Measurements from ENCODE around the gene ADGRG1.

The ADGRG1 gene

GRCh38 chr16:57628008-57628781 lies at the start of gene ADGRG1:
TSS of gene ADGRG1 (plus strand) at chr16:57628630. CDS start at chr16:57650288, 21,658 bp downstream.
- H3K36me3 Mint-ChIP-seq (ENCODE audit: insufficient read depth) = peaks cover 1% of the 10 kb centered on the region
- H3K27me3 Mint-ChIP-seq = no peaks in the 10 kb centered on the region
- H3K9me3 Mint-ChIP-seq = no peaks in the 10 kb centered on the region
- H3K27ac Mint-ChIP-seq (ENCODE audit: low read depth) = peak within 1 kb of the TSS; percentile 88
- peak within 1 kb of the TSS; percentile 64 for H3K4me3 Mint-ChIP-seq
- DNase-seq (ENCODE audit: low spot score in 2 of 2) (no peak), ATAC-seq (replicated peaks; ENCODE audit: extremely low read depth, poor library complexity, severe bottlenecking) (peak; percentile 55)
- peaks cover 49% of the 10 kb centered on the region for H3K4me1 Mint-ChIP-seq

GRCh38 chr16:57579361-57579665 lies 49.1 kb upstream of the ADGRG1 start:
- ATAC-seq (replicated peaks; ENCODE audit: extremely low read depth, poor library complexity, severe bottlenecking) (no peak), DNase-seq (ENCODE audit: low spot score in 2 of 2) (no peak)
- H3K4me1 Mint-ChIP-seq = peaks cover 73% of the 10 kb centered on the region
- no peaks in the 10 kb centered on the region for H3K9me3 Mint-ChIP-seq
- H3K4me3 Mint-ChIP-seq = peak overlapping the region; percentile 61
- peak overlapping the region; percentile 93 for H3K27ac Mint-ChIP-seq (ENCODE audit: low read depth)
- peaks cover 12% of the 10 kb centered on the region for H3K36me3 Mint-ChIP-seq (ENCODE audit: insufficient read depth)
- no peaks in the 10 kb centered on the region for H3K27me3 Mint-ChIP-seq

GRCh38 chr16:57585051-57585687 lies 43.3 kb upstream of the ADGRG1 start:
- no peaks in the 10 kb centered on the region for H3K27me3 Mint-ChIP-seq
- no peak overlapping the region for H3K4me3 Mint-ChIP-seq
- DNase-seq (ENCODE audit: low spot score in 2 of 2) (no peak), ATAC-seq (replicated peaks; ENCODE audit: extremely low read depth, poor library complexity, severe bottlenecking) (no peak)
- H3K27ac Mint-ChIP-seq (ENCODE audit: low read depth) = peak overlapping the region; percentile 60
- H3K9me3 Mint-ChIP-seq = no peaks in the 10 kb centered on the region
- peaks cover 7% of the 10 kb centered on the region for H3K36me3 Mint-ChIP-seq (ENCODE audit: insufficient read depth)
- H3K4me1 Mint-ChIP-seq = peaks cover 59% of the 10 kb centered on the region

- Mint-ChIP-seq H3K27ac (ENCODE audit: low read depth) (peak overlapping the region; percentile 79), H3K4me3 (peak overlapping the region; percentile 38), H3K9me3 (no peaks in the 10 kb centered on the region), H3K36me3 (ENCODE audit: insufficient read depth) (peaks cover 12% of the 10 kb centered on the region), H3K4me1 (peaks cover 63% of the 10 kb centered on the region), H3K27me3 (no peaks in the 10 kb centered on the region)
- ATAC-seq (replicated peaks; ENCODE audit: extremely low read depth, poor library complexity, severe bottlenecking) (no peak), DNase-seq (ENCODE audit: low spot score in 2 of 2) (no peak)
Measured at GRCh38 chr16:57588831-57589230, 39.6 kb upstream of the ADGRG1 start.

- H3K4me1 Mint-ChIP-seq = peaks cover 68% of the 10 kb centered on the region
- peak overlapping the region; percentile 79 for H3K27ac Mint-ChIP-seq (ENCODE audit: low read depth)
- ATAC-seq (replicated peaks; ENCODE audit: extremely low read depth, poor library complexity, severe bottlenecking) (no peak), DNase-seq (ENCODE audit: low spot score in 2 of 2) (no peak)
- H3K4me3 Mint-ChIP-seq = peak overlapping the region; percentile 38
- no peaks in the 10 kb centered on the region for H3K9me3 Mint-ChIP-seq
- peaks cover 10% of the 10 kb centered on the region for H3K36me3 Mint-ChIP-seq (ENCODE audit: insufficient read depth)
- no peaks in the 10 kb centered on the region for H3K27me3 Mint-ChIP-seq
Measured at GRCh38 chr16:57589374-57589773, 39.1 kb upstream of the ADGRG1 start.

- peak in 1 of 2 donors; percentile 11 for DNase-seq (ENCODE audit: low spot score in 2 of 2)
- no peak for ATAC-seq (replicated peaks; ENCODE audit: extremely low read depth, poor library complexity, severe bottlenecking)
- Mint-ChIP-seq H3K9me3 (peaks cover 3% of the 10 kb centered on the region), H3K36me3 (ENCODE audit: insufficient read depth) (peaks cover 10% of the 10 kb centered on the region), H3K27ac (ENCODE audit: low read depth) (peak overlapping the region; percentile 80), H3K27me3 (no peaks in the 10 kb centered on the region), H3K4me3 (peak overlapping the region; percentile 65), H3K4me1 (peaks cover 69% of the 10 kb centered on the region)
Measured at GRCh38 chr16:57590654-57591085, 37.8 kb upstream of the ADGRG1 start.

DNA sequence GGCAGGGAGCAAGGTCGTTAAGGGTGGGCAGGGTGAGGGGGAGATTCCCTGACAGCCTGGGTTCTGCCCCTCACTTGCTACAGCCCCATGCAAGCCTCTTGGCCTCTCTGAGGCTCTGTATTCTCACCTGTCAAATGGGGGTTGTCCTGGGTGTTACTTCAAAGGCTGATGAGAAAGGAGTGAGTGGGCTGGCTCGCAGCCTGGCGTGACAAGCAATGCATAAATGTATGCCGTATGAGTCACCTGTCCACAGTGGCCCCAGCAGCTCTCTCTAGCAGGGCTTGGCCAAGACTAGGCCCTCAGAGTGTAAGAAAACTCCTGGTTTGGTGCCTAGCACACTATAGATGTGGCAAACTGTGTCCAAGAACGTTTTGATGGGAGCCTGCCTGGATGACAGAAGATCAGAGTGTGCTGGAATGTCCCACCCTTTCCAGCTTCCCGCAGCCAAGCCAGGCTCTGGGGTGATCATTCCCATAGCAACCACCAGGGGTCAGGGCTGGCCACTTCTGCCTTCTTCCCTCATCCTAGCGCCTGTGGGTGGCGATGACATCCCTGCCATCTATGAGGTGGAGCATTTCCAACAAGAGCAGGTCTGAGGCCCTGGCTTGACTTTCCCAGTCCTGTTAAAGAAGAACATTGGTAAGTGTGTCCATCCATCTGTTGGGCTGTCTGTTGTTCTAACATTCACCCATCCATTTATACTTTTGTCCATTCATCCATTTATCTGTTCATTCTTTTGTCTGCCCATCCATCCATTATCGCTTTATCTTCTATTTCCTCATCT lies 37.2 kb upstream of the ADGRG1 start:
- Mint-ChIP-seq H3K27me3 (no peaks in the 10 kb centered on the region), H3K4me1 (peaks cover 71% of the 10 kb centered on the region), H3K4me3 (peak overlapping the region; percentile 65), H3K9me3 (peaks cover 5% of the 10 kb centered on the region), H3K27ac (ENCODE audit: low read depth) (peak overlapping the region; percentile 80), H3K36me3 (ENCODE audit: insufficient read depth) (peaks cover 10% of the 10 kb centered on the region)
- ATAC-seq (replicated peaks; ENCODE audit: extremely low read depth, poor library complexity, severe bottlenecking) (no peak), DNase-seq (ENCODE audit: low spot score in 2 of 2) (peak; percentile 34 to 50)

DNA sequence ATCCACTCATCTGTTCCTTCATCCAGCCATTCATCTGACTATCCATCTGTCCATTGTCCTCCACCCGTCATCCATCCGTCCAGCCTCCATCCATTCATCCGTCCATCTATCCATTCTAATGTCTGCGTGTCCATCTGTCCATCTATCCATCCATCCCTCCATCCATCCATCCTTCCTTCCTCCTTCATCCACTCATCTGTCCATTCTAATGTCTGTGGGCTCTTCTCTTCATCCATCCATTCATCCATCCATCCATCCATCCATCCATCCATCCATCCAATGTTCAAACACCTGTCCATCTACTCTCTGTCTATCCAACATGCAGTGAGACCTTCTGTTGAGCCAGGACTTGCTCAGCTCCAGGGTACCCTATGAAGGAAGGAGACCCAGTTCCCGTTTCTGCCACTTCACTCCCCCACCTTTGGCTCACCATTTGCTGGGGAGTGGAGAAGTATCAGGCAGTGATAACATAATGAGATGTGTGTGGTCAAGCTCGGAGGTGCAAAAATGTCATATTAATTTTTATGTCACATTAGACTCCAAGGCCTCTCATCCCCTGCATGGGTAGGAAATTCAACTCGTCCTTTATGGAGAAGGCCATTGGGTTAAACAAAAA lies 36.5 kb upstream of the ADGRG1 start:
- H3K36me3 Mint-ChIP-seq (ENCODE audit: insufficient read depth) = peaks cover 10% of the 10 kb centered on the region
- ATAC-seq (replicated peaks; ENCODE audit: extremely low read depth, poor library complexity, severe bottlenecking) (no peak), DNase-seq (ENCODE audit: low spot score in 2 of 2) (peak in 1 of 2 donors; percentile 9)
- peak overlapping the region; percentile 80 for H3K27ac Mint-ChIP-seq (ENCODE audit: low read depth)
- no peaks in the 10 kb centered on the region for H3K27me3 Mint-ChIP-seq
- H3K4me3 Mint-ChIP-seq = peak overlapping the region; percentile 65
- H3K9me3 Mint-ChIP-seq = peaks cover 5% of the 10 kb centered on the region
- H3K4me1 Mint-ChIP-seq = peaks cover 71% of the 10 kb centered on the region

- ATAC-seq (replicated peaks; ENCODE audit: extremely low read depth, poor library complexity, severe bottlenecking) (peak; percentile 98), DNase-seq (ENCODE audit: low spot score in 2 of 2) (peak; percentile 54 to 85)
- peaks cover 5% of the 10 kb centered on the region for H3K9me3 Mint-ChIP-seq
- H3K4me1 Mint-ChIP-seq = peaks cover 71% of the 10 kb centered on the region
- peak overlapping the region; percentile 80 for H3K27ac Mint-ChIP-seq (ENCODE audit: low read depth)
- H3K36me3 Mint-ChIP-seq (ENCODE audit: insufficient read depth) = peaks cover 9% of the 10 kb centered on the region
- H3K4me3 Mint-ChIP-seq = peak overlapping the region; percentile 65
- H3K27me3 Mint-ChIP-seq = no peaks in the 10 kb centered on the region
Measured at GRCh38 chr16:57592591-57593003, 35.8 kb upstream of the ADGRG1 start.

GRCh38 chr16:57593021-57593420 lies 35.4 kb upstream of the ADGRG1 start:
- Mint-ChIP-seq H3K9me3 (peaks cover 5% of the 10 kb centered on the region), H3K4me1 (peaks cover 71% of the 10 kb centered on the region), H3K4me3 (peak overlapping the region; percentile 65), H3K27me3 (no peaks in the 10 kb centered on the region), H3K27ac (ENCODE audit: low read depth) (peak overlapping the region; percentile 80), H3K36me3 (ENCODE audit: insufficient read depth) (peaks cover 10% of the 10 kb centered on the region)
- DNase-seq (ENCODE audit: low spot score in 2 of 2) = no peak
- no peak for ATAC-seq (replicated peaks; ENCODE audit: extremely low read depth, poor library complexity, severe bottlenecking)

GRCh38 chr16:57593990-57594389 lies 34.4 kb upstream of the ADGRG1 start:
- Mint-ChIP-seq H3K27me3 (no peaks in the 10 kb centered on the region), H3K9me3 (peaks cover 5% of the 10 kb centered on the region), H3K4me3 (no peak overlapping the region), H3K36me3 (ENCODE audit: insufficient read depth) (peaks cover 10% of the 10 kb centered on the region), H3K4me1 (peaks cover 72% of the 10 kb centered on the region), H3K27ac (ENCODE audit: low read depth) (no peak overlapping the region)
- ATAC-seq (replicated peaks; ENCODE audit: extremely low read depth, poor library complexity, severe bottlenecking) = no peak
- DNase-seq (ENCODE audit: low spot score in 2 of 2) = no peak

DNA sequence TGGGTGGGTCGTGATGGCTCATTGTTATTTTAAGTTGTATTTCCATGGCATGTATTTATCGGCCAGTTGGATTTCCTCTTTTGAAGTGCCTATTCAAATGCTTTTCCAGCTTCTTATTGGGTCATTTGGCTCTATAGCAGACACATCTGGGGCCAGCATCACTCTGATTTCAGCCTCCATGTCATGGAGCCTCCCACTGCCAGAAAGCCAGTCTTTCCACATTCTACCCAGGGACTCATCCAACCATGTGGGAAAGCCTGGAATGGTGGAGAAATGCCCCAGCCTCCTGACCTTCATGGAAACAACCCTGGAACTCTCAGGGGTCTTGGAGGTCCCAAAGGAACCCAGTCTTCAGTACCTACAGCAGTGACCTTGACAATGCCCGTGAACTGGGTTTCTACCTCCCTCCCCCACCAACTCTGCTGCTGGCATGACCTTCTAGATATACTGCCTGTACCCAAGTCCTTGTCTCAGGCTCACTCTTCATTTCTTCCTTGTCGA lies 33.8 kb upstream of the ADGRG1 start:
- no peak for ATAC-seq (replicated peaks; ENCODE audit: extremely low read depth, poor library complexity, severe bottlenecking)
- DNase-seq (ENCODE audit: low spot score in 2 of 2) = peak in 1 of 2 donors; percentile 11
- peaks cover 11% of the 10 kb centered on the region for H3K36me3 Mint-ChIP-seq (ENCODE audit: insufficient read depth)
- peaks cover 5% of the 10 kb centered on the region for H3K9me3 Mint-ChIP-seq
- peaks cover 75% of the 10 kb centered on the region for H3K4me1 Mint-ChIP-seq
- no peak overlapping the region for H3K27ac Mint-ChIP-seq (ENCODE audit: low read depth)
- H3K27me3 Mint-ChIP-seq = no peaks in the 10 kb centered on the region
- no peak overlapping the region for H3K4me3 Mint-ChIP-seq
